ENCODE data around the gene ZSCAN5B.

Gene ZSCAN5B

DNA sequence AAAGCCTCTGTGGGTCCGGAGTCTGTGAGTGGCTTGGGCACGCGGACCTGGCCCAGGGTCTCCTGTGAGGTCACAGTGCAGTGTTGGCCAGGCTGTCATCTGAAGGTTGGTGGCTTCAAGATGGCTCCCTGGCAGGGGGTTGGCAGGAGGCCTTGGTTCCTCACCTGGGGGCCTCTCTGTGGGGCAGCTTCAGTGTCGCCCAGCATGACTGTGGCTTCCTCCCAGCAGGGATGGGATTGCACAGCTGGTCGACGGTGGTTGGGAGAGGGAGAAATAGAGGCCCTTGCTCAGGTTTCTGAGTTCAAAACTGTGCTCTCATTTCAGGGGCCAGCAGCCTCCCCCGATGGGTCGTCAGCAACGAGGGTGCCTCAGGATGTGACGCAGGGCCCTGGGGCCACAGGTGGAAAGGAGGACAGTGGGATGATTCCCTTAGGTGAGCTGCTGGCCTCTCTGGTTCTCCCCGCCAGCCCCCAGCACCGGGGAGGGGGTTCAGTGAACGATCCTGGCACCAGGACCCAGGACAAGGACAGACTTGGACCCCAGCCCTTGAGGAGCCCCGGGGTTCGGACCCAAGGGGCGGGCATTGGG, 39.3 kb downstream of the ZSCAN5B start:
- Mint-ChIP-seq H3K4me1 (peaks cover 8% of the 10 kb centered on the region), H3K27ac (no peak overlapping the region), H3K27me3 (ENCODE audit: low read depth) (no peaks in the 10 kb centered on the region), H3K36me3 (ENCODE audit: low read depth) (peaks cover 38% of the 10 kb centered on the region), H3K9me3 (no peaks in the 10 kb centered on the region), H3K4me3 (no peak overlapping the region)
- TF ChIP-seq, protein P1, sequence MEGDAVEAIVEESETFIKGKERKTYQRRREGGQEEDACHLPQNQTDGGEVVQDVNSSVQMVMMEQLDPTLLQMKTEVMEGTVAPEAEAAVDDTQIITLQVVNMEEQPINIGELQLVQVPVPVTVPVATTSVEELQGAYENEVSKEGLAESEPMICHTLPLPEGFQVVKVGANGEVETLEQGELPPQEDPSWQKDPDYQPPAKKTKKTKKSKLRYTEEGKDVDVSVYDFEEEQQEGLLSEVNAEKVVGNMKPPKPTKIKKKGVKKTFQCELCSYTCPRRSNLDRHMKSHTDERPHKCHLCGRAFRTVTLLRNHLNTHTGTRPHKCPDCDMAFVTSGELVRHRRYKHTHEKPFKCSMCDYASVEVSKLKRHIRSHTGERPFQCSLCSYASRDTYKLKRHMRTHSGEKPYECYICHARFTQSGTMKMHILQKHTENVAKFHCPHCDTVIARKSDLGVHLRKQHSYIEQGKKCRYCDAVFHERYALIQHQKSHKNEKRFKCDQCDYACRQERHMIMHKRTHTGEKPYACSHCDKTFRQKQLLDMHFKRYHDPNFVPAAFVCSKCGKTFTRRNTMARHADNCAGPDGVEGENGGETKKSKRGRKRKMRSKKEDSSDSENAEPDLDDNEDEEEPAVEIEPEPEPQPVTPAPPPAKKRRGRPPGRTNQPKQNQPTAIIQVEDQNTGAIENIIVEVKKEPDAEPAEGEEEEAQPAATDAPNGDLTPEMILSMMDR (IDR thresholded peaks at IDR 0.05; ENCODE audit: unreplicated experiment in 3 of 3): no peak

DNA sequence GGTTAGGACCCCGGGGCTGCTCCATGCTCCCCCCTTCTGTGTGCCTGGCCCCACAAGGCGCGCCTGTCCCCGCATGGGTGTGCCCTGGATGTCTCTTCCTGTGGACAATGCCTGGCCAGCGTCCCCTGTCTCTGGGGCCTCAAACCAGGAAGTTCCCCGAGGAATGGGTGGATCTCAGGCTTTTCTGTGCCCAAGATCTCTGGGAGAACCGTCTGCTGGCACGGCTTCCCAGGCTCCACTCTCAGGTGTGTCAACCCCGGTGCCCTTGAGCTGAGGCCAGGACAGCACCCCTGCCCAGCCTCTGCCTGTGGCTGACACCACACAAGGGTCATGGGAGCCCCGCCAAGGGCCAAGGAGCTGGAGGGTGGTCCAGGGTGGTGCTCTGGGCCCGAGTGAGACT, 40.8 kb downstream of the ZSCAN5B start:
- H3K27ac Mint-ChIP-seq: no peak overlapping the region
- H3K27me3 Mint-ChIP-seq (ENCODE audit: low read depth): no peaks in the 10 kb centered on the region
- TF ChIP-seq, protein P1 (IDR thresholded peaks at IDR 0.05; ENCODE audit: unreplicated experiment in 3 of 3): no peak
- no peak overlapping the region for H3K4me3 Mint-ChIP-seq
- H3K9me3 Mint-ChIP-seq: no peaks in the 10 kb centered on the region
- H3K4me1 Mint-ChIP-seq: peaks cover 18% of the 10 kb centered on the region
- H3K36me3 Mint-ChIP-seq (ENCODE audit: low read depth): peaks cover 46% of the 10 kb centered on the region

- Mint-ChIP-seq H3K36me3 (ENCODE audit: low read depth) (peaks cover 53% of the 10 kb centered on the region), H3K4me1 (peaks cover 21% of the 10 kb centered on the region), H3K27ac (no peak overlapping the region), H3K9me3 (no peaks in the 10 kb centered on the region), H3K4me3 (no peak overlapping the region), H3K27me3 (ENCODE audit: low read depth) (no peaks in the 10 kb centered on the region)
- TF ChIP-seq, protein P1 (IDR thresholded peaks at IDR 0.05; ENCODE audit: unreplicated experiment in 3 of 3): peak in 1 of 3 experiments; percentile 16
Observed at GRCh38 chr19:56155124-56155687, 42.4 kb downstream of the ZSCAN5B start.

GRCh38 chr19:56153507-56153906, 44.1 kb downstream of the ZSCAN5B start:
- Mint-ChIP-seq H3K4me1 (peaks cover 25% of the 10 kb centered on the region), H3K27me3 (ENCODE audit: low read depth) (no peaks in the 10 kb centered on the region), H3K27ac (peak overlapping the region; percentile 4 to 43 (median 15)), H3K4me3 (no peak overlapping the region), H3K9me3 (no peaks in the 10 kb centered on the region), H3K36me3 (ENCODE audit: low read depth) (peaks cover 57% of the 10 kb centered on the region)
- TF ChIP-seq, protein P1 (IDR thresholded peaks at IDR 0.05; ENCODE audit: unreplicated experiment in 3 of 3): no peak

DNA sequence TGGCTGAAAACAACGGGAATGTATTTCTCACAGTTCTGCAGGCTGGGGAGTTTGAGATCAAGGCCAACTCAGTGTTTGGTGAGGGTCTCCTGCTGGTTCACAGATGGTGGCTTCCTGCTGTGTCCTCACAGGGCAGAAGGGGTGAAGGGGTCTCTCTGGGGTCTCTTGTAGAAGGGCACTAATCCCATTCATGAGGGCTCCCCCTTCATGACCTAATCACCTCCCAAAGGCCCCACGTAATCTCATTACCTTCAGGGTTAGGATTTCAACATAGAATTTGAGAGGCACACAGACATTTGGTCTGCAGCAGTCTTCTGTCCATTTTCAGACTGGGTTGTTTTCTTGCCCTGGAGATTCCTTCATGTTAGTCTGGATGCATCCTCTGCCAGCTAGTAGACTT, 44.9 kb downstream of the ZSCAN5B start:
- Mint-ChIP-seq H3K27ac (peak overlapping the region in 2 of 3 experiments; percentile 43), H3K4me1 (peaks cover 27% of the 10 kb centered on the region), H3K27me3 (ENCODE audit: low read depth) (no peaks in the 10 kb centered on the region), H3K4me3 (no peak overlapping the region), H3K36me3 (ENCODE audit: low read depth) (peaks cover 60% of the 10 kb centered on the region), H3K9me3 (no peaks in the 10 kb centered on the region)
- TF ChIP-seq, protein P1 (IDR thresholded peaks at IDR 0.05; ENCODE audit: unreplicated experiment in 3 of 3): no peak

DNA sequence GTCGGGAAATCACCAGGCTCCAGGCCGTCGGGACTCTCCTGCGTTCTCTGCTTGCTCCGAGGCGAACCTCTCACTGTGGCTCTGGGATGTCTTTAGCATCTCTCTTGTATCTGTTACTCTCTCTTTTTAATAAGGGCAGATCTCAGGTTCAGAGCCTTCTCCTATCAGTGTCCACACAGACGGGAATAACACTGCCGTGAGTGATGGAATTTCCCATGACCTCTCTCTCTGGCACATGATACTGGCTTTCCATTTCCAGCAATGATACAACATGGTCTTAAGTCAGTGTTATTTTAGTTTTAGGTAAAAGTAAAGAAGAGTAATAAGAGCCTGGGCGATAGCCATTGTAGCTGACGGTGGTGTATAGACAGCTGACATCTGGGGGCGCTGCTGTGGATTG, 47.2 kb downstream of the ZSCAN5B start:
- Mint-ChIP-seq H3K4me3 (no peak overlapping the region), H3K4me1 (peaks cover 27% of the 10 kb centered on the region), H3K36me3 (ENCODE audit: low read depth) (peaks cover 46% of the 10 kb centered on the region), H3K27ac (peak overlapping the region in 2 of 3 experiments; percentile 6 to 45), H3K9me3 (no peaks in the 10 kb centered on the region), H3K27me3 (ENCODE audit: low read depth) (no peaks in the 10 kb centered on the region)
- TF ChIP-seq, protein P1 (IDR thresholded peaks at IDR 0.05; ENCODE audit: unreplicated experiment in 3 of 3): no peak
